Cardiac muscle cell (in vitro differentiated cells and primary cell): ENCODE measurements around the gene PTPRM. TPM values are rescaled to one million over a fixed set of nuclear protein-coding genes. Genes with fewer than 3 reads are reported as not detected.

Experiments used
- DNase-seq, 2 donors: peaks; one replicate each; pipeline versions ENCODE4 v3.0.0 to v3.0.0-alpha.2; 2010 to 2017; ENCODE audit warnings: low read depth in 1 of 2, low spot score in 1 of 2
- H3K27ac ChIP-seq: fragments of 200-600 bp; sonication (generic); 2 replicates; pipeline ENCODE4 v1.5.1; 2016
- H3K27me3 ChIP-seq: fragments of 200-600 bp; sonication (generic); 2 replicates; pipeline ENCODE4 v1.6.0; 2016; ENCODE audit warnings: control low read depth
- H3K36me3 ChIP-seq: fragments of 200-600 bp; sonication (generic); 2 replicates; pipeline ENCODE4 v1.5.1; 2016; ENCODE audit warnings: control low read depth
- H3K4me1 ChIP-seq: fragments of 200-600 bp; sonication (generic); 2 replicates; pipeline ENCODE4 v1.8.1; 2017; ENCODE audit warnings: low read depth, mild to moderate bottlenecking, mixed run types
- H3K4me3 ChIP-seq: fragments of 200-600 bp; sonication (generic); 2 replicates; pipeline ENCODE4 v1.5.1; 2016; ENCODE audit warnings: mild to moderate bottlenecking
- H3K9me3 ChIP-seq: fragments of 200-600 bp; sonication (generic); 2 replicates; pipeline ENCODE4 v1.5.1; 2017; ENCODE audit warnings: low read depth, mild to moderate bottlenecking, control low read depth
- CTCF ChIP-seq: IDR thresholded peaks from 2 replicates; pipeline ENCODE4 v1.5.1; 2012; ENCODE audit warnings: low read depth, mild to moderate bottlenecking, low read length
- polyA plus RNA-seq: library from polyadenylated mRNA; unstranded; fragments of >200 nt; fragmentation: Nextera tagmentation; extraction: Ambion mirVana; gene quantifications from 2 replicates; pipeline ENCODE4 v1.2.1, GENCODE V29; 2016
- total RNA-seq: library from RNA; depleted of rRNA; stranded (reverse); fragments of >200 nt; gene quantifications from 2 replicates; pipeline ENCODE4 v1.2.3, GENCODE V29; 2016

PTPRM gene
- total and polyA plus RNA-seq, 2 experiments from 2014 or later = 26.5 to 48.8 TPM

DNA sequence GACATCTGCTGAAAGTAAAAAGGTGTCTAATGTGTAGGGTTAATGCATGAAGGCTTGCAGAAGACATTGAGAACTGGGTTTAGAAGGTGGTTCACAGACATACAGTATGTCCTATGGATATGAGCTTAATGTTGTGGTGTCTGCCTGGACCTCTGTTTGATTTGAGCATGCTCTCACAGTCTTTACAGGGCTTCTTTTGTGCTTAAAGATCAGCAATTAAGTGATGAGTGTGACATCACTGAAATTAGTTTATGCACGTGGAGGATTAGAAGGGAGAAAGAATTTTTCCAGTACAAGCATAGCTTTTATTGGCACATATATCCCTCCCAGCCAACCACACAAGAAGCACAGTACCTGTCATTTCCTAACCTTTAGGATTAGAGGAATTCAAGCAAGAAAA is 674.6 kb downstream of the PTPRM start:
- DNase-seq = no peak
- Histone ChIP-seq H3K9me3 (no peaks in the 10 kb centered on the region), H3K4me1 (no peaks in the 10 kb centered on the region), H3K27me3 (no peaks in the 10 kb centered on the region), H3K4me3 (no peak overlapping the region), H3K36me3 (no peaks in the 10 kb centered on the region), H3K27ac (no peak overlapping the region)
- TF ChIP-seq CTCF = no peak

GRCh38 chr18:8242151-8242696 is 675.1 kb downstream of the PTPRM start:
- DNase-seq = no peak
- TF ChIP-seq CTCF = no peak
- Histone ChIP-seq H3K4me1 (no peaks in the 10 kb centered on the region), H3K27ac (no peak overlapping the region), H3K36me3 (no peaks in the 10 kb centered on the region), H3K4me3 (no peak overlapping the region), H3K9me3 (no peaks in the 10 kb centered on the region), H3K27me3 (no peaks in the 10 kb centered on the region)

DNA sequence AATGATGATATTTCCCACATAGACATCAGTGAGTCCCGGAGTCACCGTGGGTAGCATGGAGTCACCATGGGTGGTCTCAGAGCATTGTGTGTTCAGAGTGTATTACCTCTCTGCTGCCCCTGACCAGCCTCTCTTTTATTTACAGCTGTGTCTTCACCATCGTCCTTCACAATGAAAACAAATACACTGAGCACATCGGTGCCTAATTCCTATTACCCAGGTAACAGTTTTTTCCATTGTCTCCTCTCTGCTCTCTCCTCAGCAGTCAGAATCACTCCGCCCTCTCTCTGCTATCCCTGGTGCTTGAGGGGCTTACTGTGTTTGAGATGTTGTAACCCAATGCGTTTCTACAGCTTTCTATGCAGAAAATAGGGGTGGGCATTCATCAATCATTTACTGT is 680.6 kb downstream of the PTPRM start:
- Histone ChIP-seq H3K4me1 (peaks cover 6% of the 10 kb centered on the region), H3K36me3 (no peaks in the 10 kb centered on the region), H3K9me3 (no peaks in the 10 kb centered on the region), H3K27me3 (no peaks in the 10 kb centered on the region), H3K4me3 (no peak overlapping the region), H3K27ac (no peak overlapping the region)
- no peak for DNase-seq
- TF ChIP-seq CTCF = no peak

- no peaks in the 10 kb centered on the region for H3K27me3 ChIP-seq
- H3K9me3 ChIP-seq = no peaks in the 10 kb centered on the region
- H3K36me3 ChIP-seq = no peaks in the 10 kb centered on the region
- no peak overlapping the region for H3K4me3 ChIP-seq
- DNase-seq = no peak
- H3K27ac ChIP-seq = no peak overlapping the region
- H3K4me1 ChIP-seq = peaks cover 13% of the 10 kb centered on the region
- TF ChIP-seq CTCF = no peak
These were observed 681.5 kb downstream of the PTPRM start for GRCh38 chr18:8248576-8248975.

DNA sequence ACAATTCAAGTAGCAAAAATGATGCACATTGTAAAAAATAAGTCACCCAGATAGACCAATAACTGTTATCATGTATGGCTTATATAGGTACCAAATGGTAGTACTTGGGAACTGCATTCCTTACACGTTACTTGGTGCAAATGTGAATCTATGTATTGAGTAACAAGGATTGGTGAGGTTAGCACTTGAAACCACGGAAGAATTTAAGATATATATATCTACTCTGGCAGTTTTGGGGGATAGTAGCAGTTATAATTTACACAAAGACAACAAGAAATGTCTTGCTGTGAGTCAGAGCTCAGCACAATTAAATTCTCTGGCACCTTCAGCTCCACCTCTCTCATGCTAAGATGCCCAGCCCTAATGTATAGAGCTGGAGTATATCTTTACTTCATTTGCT is 682.7 kb downstream of the PTPRM start:
- Histone ChIP-seq H3K27me3 (no peaks in the 10 kb centered on the region), H3K4me1 (peaks cover 25% of the 10 kb centered on the region), H3K36me3 (no peaks in the 10 kb centered on the region), H3K4me3 (no peak overlapping the region), H3K27ac (no peak overlapping the region), H3K9me3 (no peaks in the 10 kb centered on the region)
- no peak for TF ChIP-seq CTCF
- no peak for DNase-seq

DNA sequence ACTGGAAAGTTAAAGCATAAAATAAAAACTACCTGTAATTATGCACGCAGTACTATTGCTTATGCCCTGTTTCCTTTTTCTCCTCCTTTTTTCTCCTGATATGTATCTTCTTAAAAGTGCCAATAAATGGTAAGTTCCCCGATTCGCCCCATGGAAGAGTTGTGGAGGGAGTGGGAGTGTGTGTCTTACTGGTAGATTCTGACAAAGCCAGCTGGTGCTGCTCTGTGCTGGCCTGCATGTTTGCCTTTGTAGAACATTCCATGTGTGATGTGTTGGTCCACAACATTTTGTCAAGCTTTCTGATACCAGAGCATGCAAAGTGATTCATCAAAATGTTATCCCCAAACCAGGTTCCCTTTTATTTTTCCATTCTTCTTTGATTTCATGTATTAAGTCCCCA is 685.3 kb downstream of the PTPRM start:
- Histone ChIP-seq H3K4me1 (peaks cover 25% of the 10 kb centered on the region), H3K4me3 (no peak overlapping the region), H3K36me3 (no peaks in the 10 kb centered on the region), H3K9me3 (no peaks in the 10 kb centered on the region), H3K27me3 (no peaks in the 10 kb centered on the region), H3K27ac (no peak overlapping the region)
- no peak for TF ChIP-seq CTCF
- DNase-seq = no peak
